NCI-H82 (cell line): ENCODE data around the gene GPC6.
A peak's percentile ranks its signal among the peaks of the same experiment; 100 is the strongest.

ENCODE experiments used
- DNase-seq: peaks from one replicate; lab custom pipeline; 2025; lab: John Stamatoyannopoulos, UW

The GPC6 gene

GRCh38 chr13:94408314-94409036 is 1181.9 kb downstream of the GPC6 start:
- DNase-seq: no peak

GRCh38 chr13:94411747-94412146 is 1185.1 kb downstream of the GPC6 start:
- no peak for DNase-seq

GRCh38 chr13:94412870-94413597 is 1186.4 kb downstream of the GPC6 start:
- DNase-seq: peak; percentile 64

GRCh38 chr13:94413598-94413944 is 1187.0 kb downstream of the GPC6 start:
- no peak for DNase-seq

GRCh38 chr13:94414141-94414540 is 1187.5 kb downstream of the GPC6 start:
- DNase-seq: no peak

- peak; percentile 90 for DNase-seq
Observed at GRCh38 chr13:94414708-94415107, 1188.1 kb downstream of the GPC6 start.

GRCh38 chr13:94415500-94416237 is 1189.1 kb downstream of the GPC6 start:
- DNase-seq: peak; percentile 99

- peak; percentile 98 for DNase-seq
Observed at GRCh38 chr13:94416454-94417080, 1190.0 kb downstream of the GPC6 start.

- peak; percentile 32 for DNase-seq
Observed at GRCh38 chr13:94417294-94417693, 1190.7 kb downstream of the GPC6 start.

- no peak for DNase-seq
Observed at GRCh38 chr13:94419304-94419924, 1192.8 kb downstream of the GPC6 start.

GRCh38 chr13:94419925-94420305 is 1193.3 kb downstream of the GPC6 start:
- DNase-seq: no peak

GRCh38 chr13:94427313-94427953 is 1200.8 kb downstream of the GPC6 start:
- peak; percentile 82 for DNase-seq

- no peak for DNase-seq
Observed at GRCh38 chr13:94431574-94431973, 1205.0 kb downstream of the GPC6 start.

GRCh38 chr13:94431987-94432386 is 1205.4 kb downstream of the GPC6 start:
- peak; percentile 38 for DNase-seq

- DNase-seq: peak; percentile 100
Observed at GRCh38 chr13:94433055-94433961, 1206.7 kb downstream of the GPC6 start.

GRCh38 chr13:94435604-94436226 is 1209.1 kb downstream of the GPC6 start:
- peak; percentile 91 for DNase-seq

- DNase-seq: no peak
Observed at GRCh38 chr13:94444826-94445225, 1218.2 kb downstream of the GPC6 start.

GRCh38 chr13:94454334-94454733 is 1227.7 kb downstream of the GPC6 start:
- no peak for DNase-seq

GRCh38 chr13:94454906-94455305 is 1228.3 kb downstream of the GPC6 start:
- DNase-seq: no peak

GRCh38 chr13:94455414-94455813 is 1228.8 kb downstream of the GPC6 start:
- no peak for DNase-seq
